ENCODE measurements around the gene CSNK2A2.

CSNK2A2 gene

DNA sequence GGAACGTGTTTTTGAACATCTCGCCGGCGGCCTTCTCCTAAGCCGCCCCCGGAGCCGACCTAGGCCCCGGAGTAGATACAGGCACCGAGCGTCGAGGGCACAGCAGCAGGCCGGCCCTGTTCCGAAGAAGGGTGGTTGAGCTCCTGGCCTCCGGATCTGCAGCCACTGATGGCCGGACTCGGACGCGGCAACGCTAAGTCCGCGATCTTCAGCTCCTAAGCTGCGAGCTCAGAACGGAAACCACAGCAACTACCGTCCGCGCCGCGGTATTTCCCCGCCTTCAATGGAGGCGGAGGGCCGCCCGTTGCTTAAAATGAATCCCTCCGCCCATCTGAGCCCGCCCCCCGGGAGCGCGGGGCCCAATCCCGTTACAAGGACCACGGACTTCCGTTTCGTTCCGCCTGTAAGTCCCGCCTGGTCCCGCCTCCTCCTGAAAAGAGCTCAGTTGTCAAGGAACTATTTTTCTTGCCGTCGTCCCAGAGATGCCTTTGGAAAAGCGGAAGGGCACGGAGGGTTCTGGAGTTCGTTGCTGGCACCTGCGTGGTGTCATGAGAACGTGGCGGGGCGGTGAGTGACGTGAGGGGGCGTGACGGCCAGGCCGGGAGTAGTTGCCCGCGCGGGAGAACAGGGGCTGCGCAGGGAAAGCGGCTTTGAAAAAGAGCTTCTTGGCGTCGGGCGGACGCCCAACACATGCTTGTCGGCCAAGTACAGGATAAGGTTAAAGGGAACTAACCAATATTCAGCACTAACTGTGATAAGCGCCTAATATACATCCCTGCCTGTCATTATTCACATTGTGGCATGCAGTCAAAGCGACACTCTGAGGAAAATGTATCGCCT is 68.6 kb downstream of the CSNK2A2 start, which contains the start of gene CFAP20:
Gene CFAP20, minus strand, starts transcription at position 285 of the 840 bp plus-strand sequence. Its CDS starts 266 bp downstream, at position 19.
- DNase-seq: peak; percentile 95 to 96

DNA sequence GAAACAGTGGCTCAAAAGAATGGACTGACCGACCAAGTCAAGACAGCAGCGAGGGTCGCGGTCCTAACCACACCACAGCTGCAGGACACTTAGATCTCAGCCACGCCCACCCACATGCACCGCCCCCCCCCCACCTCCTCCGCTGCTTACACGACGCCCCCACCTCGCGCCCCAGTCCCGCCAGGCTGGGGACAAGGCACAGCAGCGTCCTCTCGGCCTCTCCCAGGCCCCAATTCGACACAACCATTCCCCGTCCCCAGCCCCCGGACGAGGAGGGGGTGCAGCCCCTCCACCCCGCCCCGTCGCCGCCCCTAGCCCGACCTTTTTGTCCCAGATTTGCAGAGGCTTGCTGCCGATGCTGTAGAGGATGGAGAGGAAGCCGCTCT is 69.2 kb downstream of the CSNK2A2 start:
- DNase-seq: peak; percentile 2 to 5

DNA sequence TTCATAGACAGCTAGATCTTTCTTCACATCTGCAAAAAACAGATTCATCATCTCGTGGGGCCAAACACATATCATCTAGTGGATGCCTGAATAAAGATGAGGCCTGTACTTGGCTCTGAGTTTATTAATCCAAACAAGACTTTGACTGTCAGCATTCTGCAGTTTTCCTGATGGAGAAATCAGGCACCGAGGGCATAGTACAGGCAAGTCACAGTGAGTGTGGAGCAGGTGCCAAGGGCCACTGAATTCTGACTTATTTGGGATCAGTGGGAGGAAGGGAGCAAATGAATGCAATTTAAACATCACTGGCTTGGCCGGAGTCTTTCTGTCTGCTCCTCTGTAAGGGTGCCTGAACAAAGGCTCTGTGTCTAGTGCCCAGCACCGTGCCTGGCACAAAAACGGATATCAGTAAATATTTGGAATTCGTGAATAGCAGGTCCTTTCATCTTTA is 69.7 kb downstream of the CSNK2A2 start:
- no peak for DNase-seq

DNA sequence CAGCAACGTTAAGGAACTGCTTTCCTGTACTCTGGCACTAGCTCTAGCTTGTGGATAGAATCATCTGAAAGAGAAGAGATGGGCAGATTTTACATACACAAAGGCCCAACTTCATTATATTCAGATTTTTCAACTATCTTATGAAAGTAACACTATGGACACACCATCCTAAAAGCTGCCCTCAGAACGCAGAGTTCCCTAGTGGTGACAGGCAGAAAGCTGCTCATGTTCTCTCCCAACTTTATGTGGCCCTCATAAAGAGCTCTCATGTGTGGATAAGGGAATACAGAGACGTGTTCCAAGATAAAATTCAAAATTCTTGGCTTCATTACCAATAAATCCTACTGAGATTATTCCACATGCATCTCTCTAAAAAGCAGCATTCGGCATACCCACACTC is 70.3 kb downstream of the CSNK2A2 start:
- DNase-seq: no peak

DNA sequence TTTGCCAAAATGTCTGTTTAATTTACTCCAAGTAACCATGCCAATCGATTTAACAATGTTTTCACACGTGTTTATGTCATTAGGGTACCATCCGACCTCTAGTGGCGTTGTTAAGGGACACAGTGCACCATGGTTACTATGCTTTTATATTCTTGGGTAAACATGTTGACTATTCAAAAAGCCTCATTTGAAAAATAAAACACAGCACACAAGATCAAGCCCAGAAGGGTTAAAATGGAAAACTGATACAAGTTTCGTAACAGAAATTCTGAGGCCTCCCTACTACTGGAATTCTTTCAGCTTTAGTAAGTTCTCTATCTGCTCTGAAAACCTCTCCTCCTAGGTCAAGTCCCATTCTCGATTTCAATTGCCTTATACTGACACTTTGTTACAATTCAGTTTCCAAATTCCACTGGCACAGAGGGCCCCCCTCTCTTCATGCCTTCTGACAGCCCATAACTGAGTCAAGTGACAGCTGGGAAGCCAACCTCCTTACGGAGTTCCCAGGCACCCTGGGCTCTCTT is 70.8 kb downstream of the CSNK2A2 start:
- no peak for DNase-seq

DNA sequence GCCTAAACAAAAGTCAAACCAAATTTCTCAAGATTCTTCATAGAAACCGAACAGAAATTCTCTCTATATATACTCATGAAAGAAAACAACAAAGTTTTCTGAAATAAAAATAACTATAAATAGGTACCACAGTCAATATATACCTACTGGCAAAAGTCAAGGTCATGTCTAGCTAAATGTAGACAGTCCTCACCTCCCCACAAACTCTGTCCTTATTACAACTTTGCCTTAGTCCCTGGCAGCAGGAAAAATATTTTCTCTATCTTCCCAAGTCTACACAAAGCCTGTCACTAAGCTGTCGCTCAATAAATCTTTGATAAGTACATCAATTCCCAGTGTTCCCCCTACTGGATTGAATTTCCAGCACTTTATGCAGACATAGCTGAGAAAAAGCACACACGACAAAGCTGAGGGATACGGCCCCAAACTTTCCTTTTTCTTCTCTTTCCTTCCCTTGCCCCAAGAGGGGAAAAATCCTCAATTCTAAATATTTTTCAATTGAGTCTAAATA is 71.4 kb downstream of the CSNK2A2 start:
- no peak for DNase-seq

DNA sequence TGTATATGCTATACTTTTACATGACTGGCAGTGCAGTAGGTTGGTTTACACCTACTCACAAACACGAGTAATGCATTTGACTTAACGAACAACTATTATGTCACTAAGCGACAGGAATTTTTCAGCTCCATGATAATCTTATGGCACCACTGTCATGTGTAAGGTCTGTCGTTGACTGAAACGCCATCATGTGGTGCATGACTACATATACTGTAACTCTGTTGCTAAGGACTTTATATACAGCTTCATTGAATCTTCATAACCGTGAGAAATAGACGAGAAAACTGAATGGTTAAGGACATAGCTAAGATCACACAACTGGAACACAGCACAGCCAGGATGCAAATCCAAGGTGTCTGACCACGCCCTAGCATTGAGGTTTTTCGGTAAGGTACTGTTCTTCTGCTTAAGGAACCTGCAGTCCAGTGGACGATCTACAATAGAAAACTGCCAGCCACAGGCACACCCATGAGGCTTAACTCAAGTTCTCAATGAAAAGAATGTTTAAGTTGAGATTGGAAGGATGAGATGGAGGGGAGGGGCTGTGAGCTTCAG is 72.0 kb downstream of the CSNK2A2 start:
- no peak for DNase-seq

DNA sequence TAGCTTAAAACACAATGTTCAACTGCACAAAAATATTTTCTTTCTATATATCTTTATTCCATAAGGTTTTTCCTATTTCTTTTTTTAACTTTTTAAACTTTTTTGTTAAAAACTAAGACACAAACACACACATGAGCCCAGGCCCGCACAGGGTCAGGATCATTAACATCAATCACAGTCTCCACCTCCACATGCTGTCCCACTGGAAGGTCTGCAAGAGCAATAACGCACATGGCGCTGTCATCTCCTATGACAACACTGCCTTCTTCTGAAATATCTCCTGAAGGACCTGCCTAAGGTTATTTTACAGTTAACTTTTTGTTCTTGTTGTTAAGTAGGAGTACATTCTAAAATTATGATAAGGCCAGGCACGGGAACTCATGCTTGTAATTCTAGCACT is 72.9 kb downstream of the CSNK2A2 start:
- DNase-seq: no peak

DNA sequence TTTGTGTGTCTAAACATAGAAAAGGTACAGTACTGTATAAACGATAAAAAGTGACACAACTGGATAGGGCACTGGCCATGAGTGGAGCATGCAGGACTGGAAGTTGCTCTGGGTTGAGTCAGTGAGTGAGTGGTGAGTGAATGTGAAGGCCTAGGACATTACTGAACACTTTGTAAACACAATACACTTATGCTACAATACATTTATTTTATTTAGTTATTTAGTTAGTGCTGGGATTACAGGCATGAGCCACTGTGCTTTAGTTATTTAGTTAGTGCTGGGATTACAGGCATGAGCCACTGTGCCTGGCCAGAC is 73.3 kb downstream of the CSNK2A2 start:
- no peak for DNase-seq

DNA sequence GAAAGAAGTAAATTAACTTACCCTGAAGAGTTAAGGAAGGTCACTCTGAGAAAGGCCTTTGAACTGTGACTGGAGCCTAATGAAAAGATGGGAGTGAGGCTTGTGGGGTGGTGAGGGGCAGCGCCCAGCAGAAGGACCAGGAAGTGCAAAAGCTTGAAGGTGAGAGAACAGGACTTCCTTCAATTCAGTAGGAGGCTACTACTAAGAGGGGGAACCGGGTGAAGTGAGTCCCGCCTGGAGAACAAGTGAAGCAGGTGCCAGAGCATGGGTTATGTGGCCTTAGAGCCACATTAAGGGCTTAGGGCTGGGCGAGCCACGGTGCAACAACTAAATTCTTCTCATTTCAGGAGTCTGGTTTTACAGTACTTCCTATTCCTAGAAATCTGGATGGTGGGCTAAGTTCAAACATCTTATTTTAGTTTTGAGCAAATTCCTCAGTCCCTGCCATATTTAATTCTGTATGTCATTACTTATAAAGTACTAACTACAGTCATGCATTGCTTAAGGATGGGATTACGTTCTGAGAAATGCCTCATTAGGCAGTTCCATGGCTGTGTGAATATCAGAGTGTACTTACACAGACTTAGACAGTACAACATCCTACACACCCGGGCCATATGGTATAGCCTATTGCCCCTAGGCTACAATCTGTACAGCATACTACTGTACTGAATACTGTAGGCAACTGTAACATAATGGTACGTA is 73.9 kb downstream of the CSNK2A2 start:
- DNase-seq: no peak

DNA sequence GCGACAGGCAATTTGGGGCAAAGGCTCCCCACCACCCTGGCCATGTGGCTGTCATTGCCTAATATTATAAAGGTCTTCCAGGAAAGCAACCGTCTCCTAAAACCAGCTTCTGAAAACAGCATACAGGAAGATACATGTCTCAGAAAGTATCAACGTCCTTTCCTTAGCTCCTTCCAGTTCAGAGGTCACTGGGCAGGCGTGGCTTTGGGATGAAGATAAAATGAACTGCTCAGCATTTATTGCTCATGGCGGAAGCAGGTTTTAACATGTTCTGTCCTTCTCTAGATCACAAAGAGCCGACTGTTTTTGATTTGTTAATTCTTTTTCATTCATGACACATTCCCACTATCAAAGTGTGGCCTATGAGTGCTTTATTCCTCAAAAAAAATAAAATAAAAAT is 76.8 kb downstream of the CSNK2A2 start:
- no peak for DNase-seq

DNA sequence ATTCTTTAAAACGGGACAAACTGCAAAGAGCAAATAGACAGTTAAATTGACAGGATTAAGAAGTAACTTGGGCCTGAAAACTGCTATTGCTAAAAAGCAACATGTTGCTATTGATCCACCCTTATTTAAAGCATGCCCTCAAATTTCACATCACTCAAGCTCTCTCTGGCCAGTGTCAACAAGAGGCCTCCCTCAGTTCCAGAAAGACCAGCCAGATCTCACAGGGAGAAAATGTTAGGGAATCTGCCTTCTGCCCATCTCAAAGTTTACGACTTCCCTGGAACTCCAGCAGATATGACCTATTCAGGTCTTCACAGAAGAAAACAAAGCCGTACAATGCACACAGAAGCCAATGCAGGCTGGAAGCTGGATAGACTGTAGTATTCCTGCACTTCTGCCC is 77.7 kb downstream of the CSNK2A2 start:
- DNase-seq: no peak

DNA sequence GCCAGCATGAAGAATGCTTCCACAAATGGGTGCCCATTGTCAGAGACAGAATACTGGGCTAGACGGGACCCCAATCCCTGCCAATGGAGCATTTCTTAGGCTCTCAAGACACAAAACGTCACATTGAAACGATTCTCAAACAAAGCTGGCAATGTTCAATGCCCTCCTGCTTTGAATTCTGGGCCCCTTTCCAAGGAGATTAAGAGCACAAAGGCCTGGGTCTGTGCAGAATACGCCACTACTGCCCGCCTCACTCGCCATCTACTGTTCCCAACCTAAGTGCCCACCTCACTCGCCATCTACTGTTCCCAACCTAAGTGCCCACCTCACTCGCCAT is 78.4 kb downstream of the CSNK2A2 start:
- no peak for DNase-seq

DNA sequence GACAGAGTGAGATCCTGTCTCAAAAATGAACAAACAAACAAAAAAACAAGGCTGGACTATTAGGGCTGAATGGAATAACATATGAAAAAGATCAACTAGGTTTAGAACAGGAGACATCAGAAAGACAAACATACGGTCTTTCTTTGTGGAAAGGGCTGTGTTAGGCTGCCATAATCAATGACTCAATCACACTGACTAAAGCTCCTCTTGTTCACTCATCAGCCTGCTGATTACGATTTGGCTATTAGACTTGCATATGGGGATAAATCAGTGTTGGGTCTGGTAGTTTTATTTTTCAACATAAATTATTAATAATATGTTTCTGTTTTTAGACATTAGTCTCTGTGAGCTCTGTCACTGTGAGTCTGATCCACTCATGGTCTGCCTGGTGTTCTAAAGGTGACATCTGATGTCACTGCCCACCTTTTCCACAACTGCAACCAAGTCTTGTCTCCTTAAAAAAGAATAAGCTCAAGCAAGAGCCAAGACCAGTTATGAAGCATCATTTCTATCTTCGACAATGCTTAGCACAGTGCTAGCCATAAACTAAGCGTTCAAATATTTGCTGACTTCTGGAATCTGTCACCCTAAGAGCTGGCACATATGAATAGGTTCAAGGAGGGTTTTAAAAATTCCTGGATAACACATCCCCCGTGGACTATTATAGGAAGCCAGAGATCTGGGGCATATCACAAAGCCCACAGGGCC is 79.0 kb downstream of the CSNK2A2 start:
- no peak for DNase-seq

DNA sequence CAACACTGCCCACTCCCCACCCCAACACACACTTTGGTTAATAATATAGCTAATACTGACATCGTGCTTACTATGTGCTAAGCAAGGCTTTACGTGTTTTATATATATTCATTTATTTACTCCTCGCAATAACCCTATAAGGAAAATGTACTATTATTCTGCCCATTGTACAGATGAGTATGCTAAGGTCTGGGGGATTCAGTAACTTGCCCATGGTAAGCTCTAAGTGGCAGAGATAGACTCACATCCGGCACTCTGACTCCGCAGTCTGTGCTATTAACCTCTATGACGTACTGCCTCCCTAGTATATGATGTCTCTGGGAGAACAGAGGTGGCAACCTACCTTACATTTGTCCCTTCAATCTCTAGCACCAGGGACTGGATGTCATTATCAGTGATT is 81.4 kb downstream of the CSNK2A2 start:
- no peak for DNase-seq

DNA sequence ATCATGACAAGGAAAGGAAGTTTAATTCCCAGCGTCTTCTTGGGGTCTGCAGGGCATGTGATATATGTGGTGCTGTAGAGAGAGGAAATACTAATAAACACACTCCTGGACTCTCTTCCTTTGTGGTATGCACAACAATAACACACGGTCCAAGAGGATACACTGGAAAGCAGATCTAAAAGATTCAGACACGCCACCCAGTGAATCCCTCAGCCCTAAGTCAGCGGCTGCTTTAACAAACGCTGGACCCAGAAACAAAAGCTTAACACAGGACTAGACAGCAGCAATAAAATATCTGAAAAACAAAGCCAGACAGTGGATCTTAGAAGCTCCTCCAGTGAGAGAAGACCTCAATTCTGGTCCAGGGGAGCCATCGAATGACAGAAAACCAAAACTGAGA is 81.8 kb downstream of the CSNK2A2 start:
- no peak for DNase-seq

DNA sequence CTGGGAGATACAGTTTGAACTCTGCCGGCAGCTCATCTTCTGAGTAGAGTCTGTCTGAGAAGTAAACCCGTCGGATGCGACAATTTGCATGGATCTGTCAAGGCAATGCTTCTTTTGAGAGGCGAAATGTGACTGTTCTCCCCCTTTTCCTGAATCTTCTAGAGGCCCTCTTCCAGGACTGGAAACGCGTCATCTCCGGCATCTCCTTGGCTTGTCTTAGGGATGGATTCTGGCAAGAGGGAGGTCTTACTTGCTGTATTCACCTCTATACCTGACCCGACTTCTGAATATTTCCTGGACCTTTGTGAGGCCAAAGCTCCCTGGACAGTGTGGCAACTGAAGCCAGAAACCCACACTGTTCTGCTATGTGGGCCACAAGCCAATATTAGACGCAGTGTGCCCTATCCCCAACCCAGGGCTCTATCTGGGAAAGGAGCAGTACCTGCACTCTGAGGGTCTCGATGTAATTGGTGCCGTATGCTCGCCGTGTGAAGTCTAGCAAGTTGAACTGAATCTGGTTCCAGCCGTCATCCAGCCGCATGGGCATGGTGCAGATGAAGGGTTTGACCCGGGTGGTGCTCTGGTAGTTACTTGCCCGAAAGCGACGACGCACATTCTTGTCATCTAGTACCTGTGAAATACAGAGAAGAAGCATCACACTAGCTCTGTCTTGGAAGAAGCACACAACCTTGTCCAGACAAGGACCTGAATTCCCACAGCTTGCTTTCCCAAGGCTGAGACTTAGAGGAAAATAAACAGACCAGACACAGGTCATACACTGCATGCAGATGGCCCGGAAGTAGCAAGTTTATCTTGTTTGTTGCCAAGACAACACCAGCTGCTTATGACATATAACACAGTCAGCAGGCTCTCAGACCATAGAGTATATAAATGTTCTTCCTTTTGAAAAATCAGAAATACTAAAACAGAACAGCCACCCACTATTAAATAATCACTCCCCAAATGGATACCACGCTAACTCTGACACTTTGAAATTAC is 82.8 kb downstream of the CSNK2A2 start:
- no peak for DNase-seq

DNA sequence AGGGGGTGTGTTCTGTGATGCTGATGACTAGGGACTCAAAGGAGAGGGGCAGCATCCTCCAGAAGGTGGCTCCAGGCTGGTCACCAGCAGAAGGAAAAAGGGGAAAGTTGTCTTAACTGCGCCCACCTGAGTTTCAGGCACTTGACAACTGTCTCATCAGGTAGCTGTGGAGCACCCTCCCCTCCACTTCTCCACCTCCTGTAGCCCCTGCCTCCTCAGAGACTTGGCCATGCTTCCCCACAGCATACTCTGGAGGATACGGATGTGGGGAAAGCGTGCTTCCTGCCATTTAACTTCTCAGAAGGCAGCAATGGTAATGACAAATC is 86.6 kb downstream of the CSNK2A2 start:
- DNase-seq: no peak

DNA sequence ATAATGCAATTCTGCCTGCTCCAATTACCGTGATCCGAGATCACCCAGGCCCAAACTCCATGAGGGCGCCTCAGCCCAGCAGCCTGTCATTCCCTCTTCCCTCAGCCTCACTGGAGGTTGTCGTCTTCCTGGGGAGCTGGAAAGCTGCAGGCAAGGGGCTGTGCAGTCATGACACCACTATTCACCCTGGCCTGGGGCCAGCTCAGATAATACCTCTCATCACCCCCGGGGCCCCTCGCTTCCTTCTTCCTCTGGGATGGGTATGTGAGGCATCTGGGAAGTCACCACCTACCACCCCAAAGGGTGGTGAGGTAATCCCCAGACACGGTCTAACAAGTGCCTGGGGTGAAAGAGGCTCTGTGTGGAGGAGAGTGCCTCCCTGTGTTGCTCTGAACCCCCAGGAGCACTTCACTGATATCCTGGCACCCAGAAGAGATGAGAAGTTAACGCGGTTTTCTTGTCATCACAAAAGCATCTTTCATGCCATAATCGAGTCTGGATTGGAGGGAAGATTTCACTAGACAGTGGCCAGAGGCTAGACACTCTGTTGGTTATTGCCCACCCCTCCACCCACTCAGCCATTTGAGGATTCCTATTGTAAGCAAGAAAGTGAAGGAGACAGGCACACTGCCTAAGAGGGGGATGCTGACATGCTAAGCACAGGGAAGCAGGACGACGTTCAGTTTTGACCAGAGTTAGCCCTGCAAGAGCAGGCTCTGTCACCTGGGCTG is 87.2 kb downstream of the CSNK2A2 start:
- DNase-seq: no peak

DNA sequence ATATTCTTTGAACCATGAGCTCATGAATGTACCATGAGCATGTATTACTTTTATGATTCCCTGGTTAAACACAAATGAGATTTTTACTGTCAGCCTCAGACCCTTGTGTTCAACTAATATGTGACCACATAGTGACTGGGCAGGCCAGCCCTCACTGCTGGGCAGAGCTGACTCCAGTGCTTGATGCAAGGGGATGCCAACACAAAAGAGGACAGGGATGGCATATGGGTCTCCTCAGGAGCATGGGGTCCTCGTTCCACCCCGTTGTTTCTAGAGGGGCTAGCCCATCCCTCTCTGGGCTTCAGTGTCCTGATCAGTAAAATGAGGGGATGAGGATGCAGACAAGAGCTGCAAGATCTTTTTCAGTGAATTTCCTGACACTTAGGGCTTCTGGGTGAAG is 88.0 kb downstream of the CSNK2A2 start:
- no peak for DNase-seq

DNA sequence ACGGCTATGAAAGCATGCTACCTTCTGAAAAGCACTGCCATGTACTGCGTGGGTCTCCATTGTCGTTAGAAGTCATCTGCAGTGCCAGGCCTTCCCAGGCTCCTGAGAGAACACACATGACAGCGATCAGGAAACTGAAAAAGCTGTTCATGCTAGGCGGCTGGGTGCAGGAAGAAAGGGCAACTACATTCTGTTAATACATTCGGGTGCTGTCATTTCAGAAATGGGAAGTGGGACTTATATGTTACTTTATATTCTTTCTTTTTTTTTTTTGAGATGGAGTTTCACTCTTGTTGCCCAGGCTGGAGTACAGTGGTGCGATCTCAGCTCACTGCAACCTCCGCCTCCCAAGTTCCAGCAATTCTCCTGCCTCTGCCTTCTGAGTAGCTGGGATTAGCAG is 88.6 kb downstream of the CSNK2A2 start:
- DNase-seq: no peak

Measured in activated CD4-positive, alpha-beta T cell treated with anti-CD3 and anti-CD28 coated beads, Interleukin-2, amount 50 U/mL, for 4 hours (primary cell).